Measurements from ENCODE around the gene IFNA10.
"Not testable (repeated sequence)": the region's sequence is repeated elsewhere in the genome, so short reads cannot be mapped to it uniquely, and the experiment has no call there.

IFNA10 gene

GRCh38 chr9:21210311-21210710, 3.4 kb upstream of the IFNA10 start:
- DNase-seq (ENCODE audit: low read depth) = no peak
- H3K4me3 ChIP-seq (ENCODE audit: low read length) = no peak overlapping the region
- no peak for TF ChIP-seq CTCF (IDR thresholded peaks at IDR 0.05; ENCODE audit: insufficient read depth, low read depth, low read length, missing control alignments)

DNA sequence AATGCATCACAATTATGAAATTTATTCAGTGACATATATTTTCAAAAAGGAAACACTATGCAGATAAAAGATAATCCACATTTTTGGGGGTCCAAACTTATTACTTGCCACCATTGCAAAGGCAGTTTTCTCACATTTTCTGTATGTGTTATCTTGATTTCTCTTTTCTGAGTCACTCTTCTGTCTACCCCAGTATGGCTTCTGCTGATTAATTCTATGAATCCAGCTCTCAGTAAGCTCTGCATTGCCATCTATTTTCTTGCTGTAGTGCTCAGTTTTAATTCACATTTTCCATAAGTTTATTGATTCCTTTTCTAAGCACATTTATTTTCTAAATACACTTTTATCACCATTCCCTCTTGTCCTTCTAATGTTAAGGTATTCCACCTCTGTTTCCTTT, 1.7 kb downstream of the IFNA10 start:
- no peak overlapping the region for H3K4me3 ChIP-seq (ENCODE audit: low read length)
- no peak for DNase-seq (ENCODE audit: low read depth)
- no peak for TF ChIP-seq CTCF (IDR thresholded peaks at IDR 0.05; ENCODE audit: insufficient read depth, low read depth, low read length, missing control alignments)

- H3K4me3 ChIP-seq (ENCODE audit: low read length); DNase-seq (ENCODE audit: low read depth): not testable (repeated sequence)
Measured at GRCh38 chr9:21202105-21202504, 4.8 kb downstream of the IFNA10 start, which contains the start of gene IFNA7. IFNA7 (minus strand) TSS chr9:21202205; CDS start chr9:21202165, 40 bp downstream.

DNA sequence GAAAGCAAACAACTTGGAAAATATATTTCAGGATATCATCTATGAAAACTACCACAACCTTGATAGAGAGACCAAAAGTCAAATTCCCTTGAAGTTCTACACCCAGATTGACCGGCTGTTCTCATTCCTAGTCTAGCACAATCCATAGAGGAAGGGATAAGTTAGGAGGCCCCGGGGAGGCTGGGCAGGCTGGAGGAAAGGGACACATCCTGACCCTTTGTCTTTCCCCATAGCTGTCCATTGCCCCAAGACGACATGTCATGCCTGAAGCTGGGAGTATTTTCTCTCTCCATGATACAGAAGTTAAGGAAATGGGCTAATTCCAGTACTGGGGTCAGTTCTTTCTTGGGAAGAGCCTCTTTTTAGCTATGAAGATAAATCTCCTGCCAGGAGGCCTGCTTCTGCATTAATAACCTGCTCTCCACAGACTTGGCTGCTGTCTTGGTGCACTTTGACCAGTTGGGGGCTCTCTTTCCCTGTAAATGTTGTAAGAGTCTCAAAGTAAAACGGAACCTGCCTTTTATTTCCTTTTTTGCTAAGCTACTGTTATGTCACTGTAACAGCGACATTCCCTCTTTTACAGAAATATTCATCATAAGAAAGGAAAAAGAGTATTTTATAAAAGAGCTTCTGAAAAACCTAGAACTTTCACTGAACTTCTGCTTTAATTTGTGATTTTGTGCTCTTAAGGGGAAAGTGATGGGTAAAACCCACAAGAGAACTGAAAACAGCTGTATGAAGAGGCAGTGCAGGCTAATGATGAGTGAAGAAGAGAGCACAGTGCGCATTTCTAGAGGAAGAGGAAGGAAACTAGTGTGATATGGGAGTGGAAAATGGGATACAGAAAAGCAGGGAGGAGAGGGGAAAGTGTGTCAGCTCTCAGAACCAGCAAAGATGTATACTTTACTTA, 11.8 kb downstream of the IFNA10 start:
- DNase-seq (ENCODE audit: low read depth) = peak; percentile 7
- peak; percentile 53 for TF ChIP-seq CTCF (IDR thresholded peaks at IDR 0.05; ENCODE audit: insufficient read depth, low read depth, low read length, missing control alignments)
- not testable (repeated sequence) for H3K4me3 ChIP-seq (ENCODE audit: low read length)

DNA sequence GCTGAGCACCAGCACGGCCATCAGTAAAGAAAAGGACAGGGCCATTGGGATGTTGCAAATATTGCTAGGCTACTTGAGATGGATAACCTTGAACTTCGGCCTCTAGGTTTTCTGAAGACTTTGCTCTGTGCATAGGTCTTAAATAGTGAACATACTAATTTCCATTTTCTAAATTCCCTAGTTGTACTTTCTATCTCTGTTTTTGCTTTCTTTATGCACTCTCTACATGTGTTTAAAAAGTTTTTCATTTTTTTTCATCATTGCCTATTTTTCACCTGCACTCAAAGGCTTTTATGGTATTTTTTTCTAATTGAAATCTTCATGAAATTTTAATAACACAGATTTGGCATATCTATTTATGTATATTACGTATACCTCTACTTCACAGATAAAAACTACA, 19.5 kb downstream of the IFNA10 start, which contains the start of gene IFNA4:
Gene IFNA4 (minus strand): TSS at position 101 of the 400 bp plus-strand sequence. CDS start 56 bp downstream, at position 45.
- DNase-seq (ENCODE audit: low read depth) = not testable (repeated sequence)

DNA sequence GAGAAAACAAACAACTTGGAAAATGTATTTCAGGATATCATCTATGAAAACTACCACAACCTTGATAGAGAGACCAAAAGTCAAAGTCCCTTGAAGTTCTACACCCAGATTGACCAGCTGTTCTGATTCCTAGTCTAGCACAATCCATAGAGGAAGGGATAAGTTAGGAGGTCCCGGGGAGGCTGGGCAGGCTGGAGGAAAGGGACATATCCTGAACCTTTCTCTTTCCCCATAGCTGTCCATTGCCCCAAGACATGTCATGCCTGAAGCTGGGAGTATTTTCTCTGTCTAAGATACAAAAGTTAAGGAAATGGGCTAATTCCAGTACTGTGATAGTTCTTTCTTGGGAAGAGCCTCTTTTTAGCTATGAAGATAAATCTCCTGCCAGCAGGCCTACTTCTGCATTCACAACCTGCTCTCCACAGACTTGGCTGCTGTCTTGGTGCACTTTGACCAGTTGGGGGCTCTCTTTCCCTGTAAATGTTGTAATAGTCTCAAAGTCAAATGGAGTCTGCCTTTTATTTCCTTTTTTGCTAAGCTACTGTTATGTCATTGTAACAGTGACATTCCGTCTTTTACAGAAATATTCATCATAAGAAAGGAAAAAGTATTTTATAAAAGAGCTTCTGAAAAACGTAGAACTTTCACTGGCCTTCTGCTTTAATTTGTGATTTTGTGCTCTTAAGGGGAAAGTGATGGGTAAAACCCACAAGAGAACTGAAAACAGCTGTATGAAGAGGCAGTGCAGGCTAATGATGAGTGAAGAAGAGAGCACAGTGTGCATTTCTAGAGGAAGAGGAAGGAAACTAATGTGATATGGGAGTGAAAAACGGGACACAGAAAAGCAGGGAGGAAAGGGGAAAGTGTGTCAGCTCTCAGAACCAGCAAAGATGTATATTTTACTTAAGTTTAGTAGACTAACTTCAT, 23.9 kb downstream of the IFNA10 start:
- TF ChIP-seq CTCF (IDR thresholded peaks at IDR 0.05; ENCODE audit: insufficient read depth, low read depth, low read length, missing control alignments) = peak; percentile 43
- H3K4me3 ChIP-seq (ENCODE audit: low read length) = not testable (repeated sequence)
- DNase-seq (ENCODE audit: low read depth) = peak; percentile 20

More for the DNA sequence above, 19.5 kb downstream of the IFNA10 start, which contains the start of gene IFNA4:
- not testable (repeated sequence) for H3K4me3 ChIP-seq (ENCODE audit: low read length)

DNA sequence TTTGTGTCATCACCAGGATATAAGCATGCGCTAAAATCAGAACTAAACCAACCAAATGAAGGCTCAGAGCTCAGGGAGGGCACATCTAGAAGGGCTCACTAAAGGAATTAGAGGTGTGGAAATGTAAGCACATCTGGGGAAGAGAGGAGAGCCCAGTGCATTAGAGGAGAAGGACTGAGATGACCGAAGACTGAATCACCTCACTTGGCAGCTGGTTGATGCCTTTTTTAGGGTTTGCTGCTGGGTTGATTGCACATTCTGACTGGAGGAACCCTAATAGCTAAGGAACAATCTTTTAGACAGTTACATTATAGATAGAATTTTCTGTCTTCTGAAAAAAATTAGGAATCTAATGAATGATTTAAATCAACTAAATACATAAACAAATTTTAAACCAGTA, 32.3 kb downstream of the IFNA10 start:
- TF ChIP-seq CTCF (IDR thresholded peaks at IDR 0.05; ENCODE audit: insufficient read depth, low read depth, low read length, missing control alignments) = no peak
- H3K4me3 ChIP-seq (ENCODE audit: low read length) = no peak overlapping the region
- peak; percentile 23 for DNase-seq (ENCODE audit: low read depth)

Data from epithelial cell of esophagus (primary cell).